ENCODE measurements around the gene COL9A3. TPM values are rescaled to one million over a fixed set of nuclear protein-coding genes. Genes with fewer than 3 reads are reported as not detected.
A peak's percentile ranks its signal among the peaks of the same experiment; 100 is the strongest.

Gene COL9A3
- total RNA-seq, 2 experiments from 2014 or later = not detected

GRCh38 chr20:62826646-62827310 is 9.9 kb downstream of the COL9A3 start:
- no peaks in the 10 kb centered on the region for H3K36me3 Mint-ChIP-seq (ENCODE audit: low read depth)
- H3K4me1 ChIP-seq (ENCODE audit: insufficient read depth, low read length) = peaks cover 12% of the 10 kb centered on the region

GRCh38 chr20:62827311-62828038 is 10.6 kb downstream of the COL9A3 start:
- peak in 1 of 14 experiments; percentile 8 for DNase-seq
- CTCF ChIA-PET = no interaction called here
- POLR2A ChIA-PET = no interaction called here
- no peaks in the 10 kb centered on the region for H3K9me3 ChIP-seq (ENCODE audit: control insufficient read depth in 1 of 2, insufficient read depth in 1 of 2, low read length in 2 of 2)
- no peaks in the 10 kb centered on the region for H3K27me3 ChIP-seq (ENCODE audit: control insufficient read depth in 1 of 2, insufficient read depth in 2 of 2, low read length in 2 of 2)
- peaks cover 19% of the 10 kb centered on the region for H3K4me1 ChIP-seq (ENCODE audit: insufficient read depth, low read length)
- intact Hi-C loops (cut with DNase I, micrococcal nuclease) = loop anchor here in 1 of 2 experiments (2.0 kb wide), 1 partner anchor 33 kb away; the partner anchor contains the start of gene TCFL5
- peaks cover 9% of the 10 kb centered on the region for H3K4me1 Mint-ChIP-seq (ENCODE audit: low read depth)
- H3K36me3 Mint-ChIP-seq (ENCODE audit: low read depth) = no peaks in the 10 kb centered on the region
- no peak overlapping the region for H3K27ac Mint-ChIP-seq
- no peak for ATAC-seq (ENCODE audit: poor library complexity)
- H3K4me3 ChIP-seq (ENCODE audit: low read length) = no peak overlapping the region
- no peaks in the 10 kb centered on the region for H3K9me3 Mint-ChIP-seq
- H3K36me3 ChIP-seq (ENCODE audit: insufficient read depth, low read length) = no peaks in the 10 kb centered on the region
- H3K4me3 Mint-ChIP-seq = no peak overlapping the region
- TF ChIP-seq CTCF (IDR thresholded peaks at IDR 0.05) = no peak
- no peaks in the 10 kb centered on the region for H3K27me3 Mint-ChIP-seq
- no peak overlapping the region for H3K27ac ChIP-seq (ENCODE audit: low read depth in 1 of 2, low read length in 2 of 2)

More at GRCh38 chr20:62826646-62827310, 9.9 kb downstream of the COL9A3 start:
- H3K27ac ChIP-seq (ENCODE audit: low read depth in 1 of 2, low read length in 2 of 2) = no peak overlapping the region
- H3K27me3 ChIP-seq (ENCODE audit: control insufficient read depth in 1 of 2, insufficient read depth in 2 of 2, low read length in 2 of 2) = no peaks in the 10 kb centered on the region
- no peaks in the 10 kb centered on the region for H3K9me3 Mint-ChIP-seq
- no peaks in the 10 kb centered on the region for H3K27me3 Mint-ChIP-seq
- H3K4me1 Mint-ChIP-seq (ENCODE audit: low read depth) = peaks cover 2% of the 10 kb centered on the region
- no peak overlapping the region for H3K4me3 ChIP-seq (ENCODE audit: low read length)
- H3K27ac Mint-ChIP-seq = no peak overlapping the region
- H3K36me3 ChIP-seq (ENCODE audit: insufficient read depth, low read length) = no peaks in the 10 kb centered on the region
- no peak for ATAC-seq (ENCODE audit: poor library complexity)
- intact Hi-C loops (cut with DNase I, micrococcal nuclease) = loop anchor here in 1 of 2 experiments (2.0 kb wide), 1 partner anchor 34 kb away; the partner anchor contains the start of gene TCFL5
- H3K9me3 ChIP-seq (ENCODE audit: control insufficient read depth in 1 of 2, insufficient read depth in 1 of 2, low read length in 2 of 2) = no peaks in the 10 kb centered on the region
- H3K4me3 Mint-ChIP-seq = no peak overlapping the region
- TF ChIP-seq CTCF (IDR thresholded peaks at IDR 0.05) = no peak
- DNase-seq = peak in 2 of 14 experiments; percentile 1 to 21
- POLR2A ChIA-PET = no interaction called here
- CTCF ChIA-PET = no interaction called here

- no peaks in the 10 kb centered on the region for H3K27me3 Mint-ChIP-seq
- H3K27ac Mint-ChIP-seq = no peak overlapping the region
- Histone ChIP-seq H3K4me3 (ENCODE audit: low read length) (no peak overlapping the region), H3K9me3 (ENCODE audit: control insufficient read depth in 1 of 2, insufficient read depth in 1 of 2, low read length in 2 of 2) (no peaks in the 10 kb centered on the region), H3K36me3 (ENCODE audit: insufficient read depth, low read length) (no peaks in the 10 kb centered on the region), H3K27ac (ENCODE audit: low read depth in 1 of 2, low read length in 2 of 2) (no peak overlapping the region), H3K4me1 (ENCODE audit: insufficient read depth, low read length) (peaks cover 19% of the 10 kb centered on the region), H3K27me3 (ENCODE audit: control insufficient read depth in 1 of 2, insufficient read depth in 2 of 2, low read length in 2 of 2) (no peaks in the 10 kb centered on the region)
- CTCF ChIA-PET = no interaction called here
- peaks cover 14% of the 10 kb centered on the region for H3K4me1 Mint-ChIP-seq (ENCODE audit: low read depth)
- TF ChIP-seq CTCF (IDR thresholded peaks at IDR 0.05) = no peak
- POLR2A ChIA-PET = no interaction called here
- no peaks in the 10 kb centered on the region for H3K36me3 Mint-ChIP-seq (ENCODE audit: low read depth)
- intact Hi-C loops (cut with DNase I, micrococcal nuclease) = no loop called here
- ATAC-seq (ENCODE audit: poor library complexity) = no peak
- no peak for DNase-seq
- no peak overlapping the region for H3K4me3 Mint-ChIP-seq
- H3K9me3 Mint-ChIP-seq = no peaks in the 10 kb centered on the region
These were observed 11.2 kb downstream of the COL9A3 start for GRCh38 chr20:62828051-62828450.
